ENCODE results near the gene GAS2L3.

DNA sequence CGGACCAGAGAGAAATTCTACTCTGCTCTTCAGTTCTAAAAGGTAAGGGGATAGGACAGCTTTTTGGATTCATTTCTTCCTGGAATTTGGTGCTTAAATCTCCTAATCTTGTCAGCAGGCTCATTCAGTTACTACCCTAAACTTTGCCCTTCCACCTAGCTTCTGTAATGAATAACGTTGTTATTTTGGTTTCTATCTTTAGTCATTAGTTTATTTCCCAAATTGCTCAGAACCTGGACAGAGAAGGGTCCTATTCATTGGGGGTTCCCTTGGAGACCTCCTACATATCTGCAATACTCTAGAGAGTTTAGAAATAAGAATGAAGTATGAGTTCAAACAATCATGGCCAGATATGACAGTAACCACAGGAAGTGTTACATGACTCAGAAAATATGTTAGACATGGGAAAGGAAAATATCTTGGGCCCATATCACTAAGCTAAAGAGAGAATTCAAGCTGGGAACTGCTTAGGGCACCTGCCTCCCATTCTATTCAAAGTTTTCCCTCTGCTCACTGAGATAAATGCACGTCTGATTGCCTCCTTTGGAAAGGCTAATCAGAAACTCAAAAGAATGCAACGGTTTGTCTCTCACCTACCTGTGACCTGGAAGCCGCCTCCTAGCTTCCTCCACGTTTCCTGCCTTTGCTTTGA is 87.9 kb downstream of the GAS2L3 start:
- TF ChIP-seq EP300 (IDR thresholded peaks at IDR 0.05; ENCODE audit: low read depth in 2 of 2, low read length in 2 of 2) (no peak), EP300 (CRISPR knock-in tag; IDR thresholded peaks at IDR 0.05; ENCODE audit: borderline replicate concordance) (no peak), MZF1 (CRISPR knock-in tag; IDR thresholded peaks at IDR 0.05; ENCODE audit: borderline replicate concordance) (no peak), POLR2AphosphoS2 (IDR thresholded peaks at IDR 0.05; ENCODE audit: low read depth, low read length) (no peak), ZNF138 (CRISPR knock-in tag; IDR thresholded peaks at IDR 0.05; ENCODE audit: low read depth) (no peak), SIN3A (IDR thresholded peaks at IDR 0.05; ENCODE audit: borderline replicate concordance, low read depth, low read length) (no peak), SOX6 (IDR thresholded peaks at IDR 0.05) (no peak), SOX6 (CRISPR knock-in tag; IDR thresholded peaks at IDR 0.05) (no peak), ZNF407 (CRISPR knock-in tag; IDR thresholded peaks at IDR 0.05; ENCODE audit: not compliant biosample characterization) (no peak), U2AF2 (IDR thresholded peaks at IDR 0.05; ENCODE audit: low read depth, low read length) (no peak), ZNF672 (CRISPR knock-in tag; IDR thresholded peaks at IDR 0.05) (no peak), NCOA5 (CRISPR knock-in tag; IDR thresholded peaks at IDR 0.05) (no peak), PHF8 (CRISPR knock-in tag; IDR thresholded peaks at IDR 0.05) (no peak)
